ENCODE data around the gene GNA15.

GNA15 gene

GRCh38 chr19:3105641-3106508, 30.0 kb upstream of the GNA15 start:
- Mint-ChIP-seq H3K27ac (no peak overlapping the region), H3K4me3 (no peak overlapping the region), H3K9me3 (no peaks in the 10 kb centered on the region), H3K4me1 (peaks cover 34% of the 10 kb centered on the region), H3K36me3 (ENCODE audit: low read depth) (no peaks in the 10 kb centered on the region), H3K27me3 (ENCODE audit: low read depth, poor library complexity) (peaks cover 3% of the 10 kb centered on the region)
- no peak for DNase-seq
- no peak for TF ChIP-seq CTCF (IDR thresholded peaks at IDR 0.05)

GRCh38 chr19:3106509-3107141, 29.2 kb upstream of the GNA15 start:
- Mint-ChIP-seq H3K4me1 (peaks cover 30% of the 10 kb centered on the region), H3K9me3 (no peaks in the 10 kb centered on the region), H3K27ac (no peak overlapping the region), H3K27me3 (ENCODE audit: low read depth, poor library complexity) (peaks cover 3% of the 10 kb centered on the region), H3K36me3 (ENCODE audit: low read depth) (no peaks in the 10 kb centered on the region), H3K4me3 (no peak overlapping the region)
- no peak for DNase-seq
- no peak for TF ChIP-seq CTCF (IDR thresholded peaks at IDR 0.05)

DNA sequence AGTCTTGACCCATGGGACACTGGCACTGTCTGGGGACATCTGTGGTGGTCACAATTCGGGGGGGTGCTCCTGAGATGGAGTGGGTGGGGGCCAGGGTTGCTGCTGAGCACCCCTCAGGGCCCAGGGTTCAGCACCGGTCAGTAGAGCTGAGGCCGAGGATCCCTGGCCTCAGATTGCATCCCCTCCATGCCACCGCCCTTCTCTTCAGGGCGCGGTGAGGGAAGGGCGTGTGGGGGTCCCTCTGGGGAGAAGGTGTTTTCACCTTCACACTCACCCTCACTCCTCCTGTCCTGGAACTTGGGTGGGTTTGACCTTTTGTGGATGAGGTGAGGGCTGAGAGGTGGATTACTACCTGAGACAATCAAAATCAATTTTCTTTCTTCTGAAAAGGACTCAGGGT, 28.2 kb upstream of the GNA15 start:
- Mint-ChIP-seq H3K27ac (peak overlapping the region; percentile 55), H3K36me3 (ENCODE audit: low read depth) (no peaks in the 10 kb centered on the region), H3K4me1 (peaks cover 27% of the 10 kb centered on the region), H3K9me3 (no peaks in the 10 kb centered on the region), H3K27me3 (ENCODE audit: low read depth, poor library complexity) (peaks cover 3% of the 10 kb centered on the region), H3K4me3 (no peak overlapping the region)
- no peak for DNase-seq
- no peak for TF ChIP-seq CTCF (IDR thresholded peaks at IDR 0.05)

DNA sequence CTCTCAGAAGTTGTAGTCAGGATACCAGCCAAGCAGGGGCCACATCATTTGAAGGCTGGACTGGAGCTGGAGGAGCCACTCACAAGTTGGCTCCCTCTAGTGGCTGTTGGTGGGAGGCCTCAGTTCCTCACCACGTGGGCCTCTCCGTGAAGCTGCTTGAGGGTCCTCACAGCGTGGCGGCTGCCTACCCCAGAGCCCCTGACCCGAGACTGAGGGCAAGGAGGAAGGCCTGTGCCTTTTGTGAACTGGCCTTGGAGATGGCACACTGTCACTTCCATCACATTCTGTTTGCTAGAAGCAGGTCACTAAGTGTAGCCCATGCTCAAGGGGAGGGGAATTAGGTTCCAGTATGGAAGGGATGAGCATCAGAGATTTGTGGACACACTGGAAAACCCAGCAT, 27.1 kb upstream of the GNA15 start:
- peak; percentile 68 for DNase-seq
- Mint-ChIP-seq H3K9me3 (no peaks in the 10 kb centered on the region), H3K27me3 (ENCODE audit: low read depth, poor library complexity) (peaks cover 1% of the 10 kb centered on the region)

GRCh38 chr19:3109491-3109890, 26.3 kb upstream of the GNA15 start:
- no peak for TF ChIP-seq CTCF (IDR thresholded peaks at IDR 0.05)
- H3K27ac Mint-ChIP-seq, result no peak overlapping the region
- H3K36me3 Mint-ChIP-seq (ENCODE audit: low read depth), result no peaks in the 10 kb centered on the region
- DNase-seq, result no peak
- no peak overlapping the region for H3K4me3 Mint-ChIP-seq
- H3K9me3 Mint-ChIP-seq, result no peaks in the 10 kb centered on the region
- H3K4me1 Mint-ChIP-seq, result peaks cover 24% of the 10 kb centered on the region
- H3K27me3 Mint-ChIP-seq (ENCODE audit: low read depth, poor library complexity), result no peaks in the 10 kb centered on the region

More for the DNA sequence above, 27.1 kb upstream of the GNA15 start:
- Mint-ChIP-seq H3K4me1 (peaks cover 30% of the 10 kb centered on the region), H3K36me3 (ENCODE audit: low read depth) (no peaks in the 10 kb centered on the region), H3K4me3 (no peak overlapping the region), H3K27ac (no peak overlapping the region)
- peak; percentile 66 for TF ChIP-seq CTCF (IDR thresholded peaks at IDR 0.05)

Measured in nephron progenitor cell (in vitro differentiated cells).